Measurements from ENCODE around the gene LCAT.
"Not testable (repeated sequence)": the region's sequence is repeated elsewhere in the genome, so short reads cannot be mapped to it uniquely, and the experiment has no call there.

The LCAT gene

DNA sequence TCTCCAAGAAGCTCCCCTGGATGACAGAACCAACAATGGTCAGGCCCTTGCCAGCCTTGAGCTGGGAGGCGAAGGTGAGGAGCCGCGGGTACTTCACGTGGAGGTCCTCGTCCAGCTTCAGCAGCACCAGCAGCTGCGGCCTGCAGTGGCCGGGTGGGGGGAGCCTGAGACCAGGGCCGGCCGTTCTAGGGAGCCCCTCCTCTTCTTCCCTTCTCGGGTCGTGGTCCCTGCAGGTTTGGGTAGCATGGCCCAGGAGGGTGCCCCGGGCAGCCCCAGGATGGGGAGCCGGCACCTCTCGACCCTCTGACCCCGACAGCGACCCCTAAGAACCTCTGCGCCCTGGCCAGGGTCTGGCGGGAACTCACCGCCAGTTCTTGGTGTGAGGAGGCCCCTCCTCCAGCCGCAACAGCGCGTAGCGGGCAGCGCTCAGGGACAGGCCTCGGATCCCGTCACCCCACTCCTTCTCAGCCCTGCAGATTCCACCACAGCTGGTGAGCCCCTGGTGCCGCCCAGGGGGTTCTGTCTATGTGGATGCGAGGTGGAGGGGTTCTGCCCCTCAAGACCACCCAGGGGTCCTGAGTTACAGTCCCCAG lies 3.1 kb upstream of the LCAT start:
- DNase-seq: no peak

GRCh38 chr16:67946128-67946569 lies 2.2 kb upstream of the LCAT start:
- DNase-seq: no peak

DNA sequence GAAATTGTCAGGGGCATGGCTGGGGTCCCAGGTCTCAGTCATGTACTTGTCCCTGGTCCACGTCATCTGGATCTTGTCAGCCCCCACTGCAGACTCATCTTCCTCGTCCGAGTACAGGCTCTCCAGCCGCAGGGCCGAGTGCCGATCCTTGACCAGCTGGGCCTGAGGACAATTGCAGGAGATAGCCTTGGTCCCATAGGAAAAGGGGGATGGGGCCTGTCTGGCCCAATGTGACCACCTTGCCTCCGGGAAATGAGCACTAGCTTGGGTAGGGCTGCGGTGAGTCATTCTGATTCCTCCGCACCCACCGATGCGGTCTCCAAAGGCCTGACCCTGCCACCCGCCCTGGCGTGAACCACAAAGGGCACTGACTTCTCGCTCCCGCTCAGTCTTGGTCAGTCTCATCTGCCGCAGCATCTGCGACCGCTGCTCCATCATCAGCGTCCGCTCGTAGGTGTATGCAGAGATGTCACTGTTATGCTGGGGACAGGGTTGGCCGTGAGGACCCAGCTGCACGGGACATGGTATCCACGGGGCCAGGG lies 1.5 kb upstream of the LCAT start:
- DNase-seq: no peak

- no peak for DNase-seq
Observed at GRCh38 chr16:67944690-67945391, 921 bp upstream of the LCAT start.

GRCh38 chr16:67943256-67943618 lies 683 bp downstream of the LCAT start:
- no peak for DNase-seq

DNA sequence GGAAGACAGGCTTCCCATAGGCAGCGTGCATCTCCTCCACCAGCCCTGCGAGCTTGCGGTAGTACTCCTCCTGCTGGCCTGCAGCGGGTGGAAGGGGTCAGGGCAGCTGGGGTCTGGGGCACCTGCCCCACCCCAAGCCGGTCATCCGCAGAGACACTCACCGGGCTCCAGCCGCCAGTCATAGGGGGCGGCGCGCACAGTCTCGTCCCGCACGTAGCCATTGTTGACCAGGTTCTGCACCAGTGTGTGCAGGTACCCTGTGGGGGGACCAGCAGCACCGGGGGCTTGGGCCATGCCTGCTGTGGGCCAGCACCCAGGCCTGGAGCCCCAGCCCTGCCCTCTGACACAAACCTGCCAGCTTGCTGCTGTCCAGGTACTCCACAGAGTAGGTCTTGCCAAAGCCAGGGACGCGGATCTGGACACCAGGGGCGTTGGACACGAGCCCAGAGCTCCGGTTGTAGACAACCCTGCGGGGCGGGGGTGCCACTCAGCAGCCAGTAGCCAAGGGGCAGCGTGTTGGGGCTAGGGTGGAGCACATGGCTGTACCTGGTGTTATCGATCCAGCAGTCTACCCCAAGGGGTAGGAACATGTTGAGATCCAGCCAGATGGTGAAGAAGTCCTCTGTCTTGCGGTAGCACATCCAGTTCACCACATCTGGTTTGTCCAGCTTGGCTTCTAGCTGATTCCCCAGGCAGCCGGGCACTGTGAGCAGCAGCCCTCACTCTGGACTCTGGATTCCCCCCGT lies 1.2 kb downstream of the LCAT start:
- no peak for DNase-seq

DNA sequence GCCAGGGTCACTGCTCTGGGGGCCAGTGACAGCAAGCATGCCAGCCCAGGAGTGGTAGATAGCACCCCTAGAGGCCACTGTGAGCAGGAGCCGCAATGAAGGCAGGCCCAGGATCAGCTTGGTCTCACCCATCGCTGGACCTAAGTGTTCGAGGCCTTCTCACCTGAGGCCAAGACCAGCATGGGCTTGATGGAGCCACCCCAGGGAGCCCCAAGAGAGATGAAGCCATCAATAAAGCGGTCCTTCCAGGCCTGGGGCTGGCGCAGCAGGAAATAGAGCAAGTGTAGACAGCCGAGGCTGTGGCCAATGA lies 1.8 kb downstream of the LCAT start:
- no peak for DNase-seq

- DNase-seq: no peak
Observed at GRCh38 chr16:67941469-67942199, 2.3 kb downstream of the LCAT start.

DNA sequence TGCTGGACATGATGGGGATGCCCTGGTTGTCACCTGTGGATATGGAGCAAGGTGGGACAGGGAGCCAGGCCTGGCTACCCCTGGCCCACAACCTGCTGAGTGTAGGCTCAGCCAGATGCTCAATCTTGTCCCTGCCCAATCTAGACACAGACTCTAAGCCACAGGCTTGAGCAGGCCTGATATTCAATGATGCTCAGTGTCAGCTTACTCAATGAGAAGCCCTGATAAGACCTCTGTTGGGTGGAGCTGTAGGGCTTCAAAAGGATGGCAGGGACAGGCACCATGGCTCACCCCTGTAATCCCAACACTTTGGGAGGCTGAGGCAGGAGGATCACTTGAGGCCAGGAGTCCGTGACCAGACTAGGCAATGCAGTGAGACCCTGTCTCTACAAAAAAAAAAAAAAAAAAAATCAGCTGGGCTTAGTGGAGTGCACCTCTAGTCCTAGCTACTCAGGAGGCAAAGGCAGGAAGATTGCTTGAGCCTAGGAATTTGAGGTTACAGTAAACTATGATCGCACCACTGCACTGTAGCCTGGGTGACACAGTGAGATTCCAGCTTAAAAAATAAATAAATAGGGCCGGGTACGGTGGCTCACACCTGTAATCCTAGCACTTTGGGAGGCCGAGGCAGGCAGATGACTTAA lies 3.4 kb downstream of the LCAT start:
- no peak for DNase-seq

DNA sequence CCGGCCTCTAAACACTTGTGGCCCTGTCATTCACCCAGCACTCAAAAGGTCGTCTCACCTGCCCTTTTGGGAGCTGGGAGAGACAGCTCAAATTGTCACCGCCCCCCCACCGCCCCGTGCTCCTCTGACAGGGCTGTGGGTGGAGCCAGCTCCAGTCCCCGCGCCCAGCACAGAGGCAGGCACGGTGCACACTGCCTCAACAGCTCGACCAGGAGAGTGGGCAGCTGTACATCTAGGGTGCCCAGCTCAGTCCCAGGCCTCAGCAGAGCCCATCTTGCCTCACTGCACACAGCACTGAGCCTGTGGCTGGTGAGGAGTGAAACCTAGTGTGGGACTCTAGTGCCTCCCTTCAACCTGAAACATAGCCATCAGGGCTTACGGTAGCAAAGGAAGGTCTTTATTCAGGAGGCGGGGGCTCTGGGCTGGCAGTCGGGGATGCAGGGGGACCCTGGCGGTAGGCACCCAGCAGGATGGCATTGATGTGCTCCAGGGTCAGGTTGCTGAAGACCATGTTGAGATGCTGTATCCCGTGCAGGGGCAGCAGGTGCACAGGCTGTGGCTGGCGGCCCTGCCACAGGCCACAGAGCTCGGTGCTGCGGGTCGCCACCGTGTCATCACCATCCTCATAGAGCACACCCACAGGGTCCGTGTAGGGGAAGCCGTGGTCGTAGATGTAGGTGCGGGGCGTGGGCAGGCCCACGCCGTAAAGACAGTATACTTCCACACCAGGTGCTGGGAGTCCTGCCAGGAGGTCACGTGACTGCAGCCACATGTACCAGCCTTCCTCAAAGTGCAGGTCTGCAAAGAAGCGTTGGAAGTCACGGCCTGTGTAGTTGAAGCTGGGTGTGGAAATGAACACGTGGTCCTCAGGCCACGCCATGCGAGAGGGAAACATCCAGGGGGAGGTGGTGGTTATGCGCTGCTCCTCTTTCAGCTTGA lies 4.1 kb downstream of the LCAT start:
- no peak for DNase-seq

DNA sequence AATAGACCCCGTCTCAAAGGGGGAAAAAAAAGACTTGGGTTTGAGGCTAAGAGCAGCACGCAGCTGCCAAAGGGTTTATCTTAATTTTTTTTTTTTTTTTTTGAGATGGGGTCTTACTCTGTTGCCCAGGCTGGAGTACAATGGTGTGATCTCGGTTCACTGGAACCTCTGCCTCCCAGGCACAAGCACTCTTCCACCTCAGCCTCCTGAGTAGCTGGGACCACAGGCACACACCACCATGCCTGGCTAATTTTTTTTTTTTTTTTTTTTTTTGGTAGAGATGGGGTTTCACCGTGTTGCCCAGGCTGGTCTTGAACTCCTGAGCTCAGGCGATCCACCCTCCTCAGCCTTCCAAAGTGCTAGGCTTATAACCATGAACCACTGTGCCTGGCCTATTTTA lies 6.2 kb downstream of the LCAT start:
- DNase-seq: not testable (repeated sequence)

DNA sequence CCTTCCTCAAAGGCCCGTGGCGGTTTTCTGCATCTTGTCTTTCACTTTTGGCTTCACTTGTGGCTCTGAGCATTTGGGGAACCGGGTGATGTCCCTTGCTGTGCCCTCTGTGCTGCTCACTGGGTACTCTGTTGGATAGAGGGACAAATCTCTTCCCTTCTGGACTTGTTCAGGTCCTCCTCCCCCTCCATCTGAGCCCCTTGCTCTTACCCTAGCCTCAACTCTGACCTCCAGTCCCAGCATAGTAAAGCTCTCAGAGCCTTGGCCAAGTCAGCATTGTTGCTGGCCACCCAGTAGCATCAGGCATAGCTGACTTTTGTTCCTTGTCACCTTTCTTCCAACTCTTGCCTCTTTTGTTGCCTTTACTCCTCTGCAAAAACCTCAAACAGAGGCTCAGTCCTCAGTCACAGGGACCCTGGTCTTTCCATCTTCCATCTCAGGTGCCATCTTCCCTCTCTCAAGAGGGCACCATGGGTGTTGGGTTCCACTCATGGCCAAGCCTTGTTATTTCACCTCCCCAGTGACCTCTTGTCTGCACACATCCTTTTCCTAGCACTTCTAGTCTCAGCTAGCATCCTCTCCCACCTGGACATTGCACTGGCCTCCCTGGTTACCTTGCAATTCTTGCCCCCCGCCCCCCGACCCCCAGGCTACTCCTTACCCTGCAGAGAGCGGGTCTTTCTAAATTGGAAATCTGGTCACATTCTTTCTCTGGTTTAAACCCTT lies 6.9 kb downstream of the LCAT start:
- DNase-seq: peak; percentile 68

DNA sequence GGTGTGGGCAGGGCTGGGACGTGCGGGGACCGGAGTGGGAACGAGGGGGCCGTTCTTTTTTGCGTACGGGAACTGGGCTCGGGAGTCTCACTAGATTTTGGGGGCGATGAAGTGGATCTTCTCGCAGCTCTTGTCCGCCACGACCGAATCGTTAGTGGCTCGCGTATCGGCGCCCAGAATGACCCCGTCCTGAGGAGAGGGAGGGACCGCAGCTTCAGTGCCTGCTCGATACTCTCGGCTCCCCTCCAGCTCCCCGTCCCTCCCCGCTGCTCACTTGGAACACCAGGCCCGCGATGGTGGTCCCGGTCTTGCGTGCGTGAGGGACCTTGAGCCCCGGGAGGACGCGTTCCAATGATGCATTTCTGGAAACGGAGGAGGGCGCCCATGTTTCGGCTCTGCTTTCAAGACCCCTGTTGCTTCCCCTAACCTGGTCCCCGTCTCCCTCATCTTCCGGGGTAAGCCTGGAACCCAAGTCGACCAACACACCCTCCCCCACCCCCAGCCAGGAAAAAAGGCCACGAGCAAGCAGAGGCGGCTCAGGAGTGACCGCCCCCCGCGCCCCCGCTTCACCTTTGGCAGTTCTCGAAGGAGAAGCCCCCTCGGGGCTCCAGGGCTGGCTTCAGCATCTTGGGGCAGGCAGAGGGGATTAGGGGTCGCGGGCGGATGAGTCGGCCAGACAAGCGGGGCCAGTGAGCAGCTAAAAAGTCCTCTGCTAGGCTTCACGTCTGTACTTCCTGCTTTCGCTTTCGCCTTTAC lies 7.6 kb downstream of the LCAT start, which contains the start of gene PSMB10:
TSS of gene PSMB10 (minus strand) at position 727 of the 756 bp plus-strand sequence. CDS start at position 626, 101 bp downstream.
- DNase-seq: no peak

DNA sequence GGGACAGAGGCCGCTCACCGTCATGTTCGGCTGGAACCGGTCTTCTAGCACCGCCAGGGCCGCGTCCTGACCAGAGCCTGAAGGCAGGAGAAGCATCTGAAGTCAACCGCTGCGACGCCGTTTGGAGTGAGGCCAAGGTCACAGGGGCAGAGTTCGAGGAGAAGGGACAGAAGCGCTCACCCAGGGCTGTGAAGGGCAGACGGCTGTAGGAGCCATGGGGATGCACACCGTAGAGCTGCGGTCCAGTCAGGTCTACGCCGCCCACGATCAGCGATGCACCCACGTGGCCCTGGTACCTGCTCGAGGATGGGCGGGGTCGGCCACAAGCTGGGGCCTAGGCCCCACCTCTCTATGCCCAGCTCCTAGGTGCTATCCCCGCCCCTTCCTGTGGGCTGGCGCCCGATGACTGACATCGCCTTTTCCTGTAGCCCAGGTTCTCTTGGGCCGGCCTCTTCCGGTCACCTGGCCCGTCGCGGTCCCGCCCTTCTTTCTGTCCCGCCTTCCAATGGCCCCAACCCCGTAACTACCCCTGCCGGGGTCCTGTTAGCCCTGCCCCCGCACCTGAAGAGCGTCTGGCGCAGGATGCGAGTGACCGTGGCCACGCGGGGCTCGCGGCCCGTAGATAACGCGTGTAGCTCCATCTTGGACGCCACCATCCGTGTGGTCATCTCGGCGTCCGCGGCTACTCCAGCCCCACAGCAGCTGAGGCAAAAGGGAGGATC lies 8.4 kb downstream of the LCAT start:
- peak; percentile 95 for DNase-seq

DNA sequence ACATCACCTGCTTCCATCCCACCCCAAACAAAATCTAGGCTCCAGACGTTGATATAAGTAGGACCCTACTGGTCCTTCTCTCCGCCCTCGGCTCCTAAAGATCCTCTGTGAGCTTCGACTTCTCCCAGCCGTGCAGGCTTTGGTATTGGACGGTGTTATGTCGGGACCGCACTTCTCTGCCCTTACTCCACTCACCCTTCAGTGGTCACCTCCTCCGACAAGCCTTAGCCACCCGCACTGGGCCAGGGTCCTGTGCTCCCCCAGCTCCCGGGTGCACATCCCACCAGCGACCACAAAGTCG lies 8.9 kb downstream of the LCAT start:
- DNase-seq: no peak

DNA sequence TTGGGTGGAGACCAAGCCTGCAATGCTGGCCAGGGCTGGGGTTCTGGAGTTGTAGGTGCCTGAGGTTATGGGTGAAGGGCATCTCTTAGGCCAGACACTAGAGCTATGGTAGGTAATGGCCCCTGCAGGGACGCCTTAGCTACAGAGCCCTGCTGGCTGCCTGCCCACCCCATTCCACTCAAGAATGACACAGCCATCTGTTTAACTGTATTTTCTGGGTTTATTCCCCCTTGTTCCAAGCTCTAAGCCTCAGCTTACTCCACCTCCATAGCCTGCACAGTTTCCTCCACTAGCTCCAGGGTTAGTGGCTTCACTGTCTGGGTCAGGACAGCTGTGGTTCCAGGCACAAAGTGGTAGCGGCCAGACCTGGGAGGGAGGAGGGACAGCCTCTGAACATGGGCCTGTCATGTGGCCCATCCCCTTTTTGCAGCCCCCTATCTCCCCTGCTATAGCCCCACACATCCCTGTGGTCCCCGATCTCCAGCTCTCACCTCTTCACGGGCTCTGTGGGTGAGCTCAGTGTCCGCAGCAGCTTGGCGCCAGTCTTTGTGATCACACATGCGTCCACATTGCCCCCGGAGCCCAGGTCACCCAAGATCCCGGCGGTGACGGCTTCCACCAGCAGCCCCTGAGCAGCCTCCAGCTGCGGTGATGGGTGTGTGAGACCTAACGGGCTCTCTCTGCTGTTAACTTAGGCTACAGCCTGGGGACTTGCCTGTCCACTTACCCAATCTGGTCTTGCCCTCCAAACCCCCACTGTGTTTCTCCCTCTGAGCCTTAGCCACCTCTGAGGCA lies 9.4 kb downstream of the LCAT start:
- DNase-seq: no peak

- no peak for DNase-seq
Observed at GRCh38 chr16:67933805-67934204, 10.1 kb downstream of the LCAT start.

GRCh38 chr16:67932462-67932840 lies 11.5 kb downstream of the LCAT start:
- no peak for DNase-seq
